Measurements from ENCODE around the gene PISD. TPM values are rescaled to one million over a fixed set of nuclear protein-coding genes. Genes with fewer than 3 reads are reported as not detected.

Gene PISD
- polyA plus RNA-seq, 4 donors, result 31.1 to 36.2 (median 34.4) TPM

GRCh38 chr22:31626427-31627150 is 35.4 kb downstream of the PISD start:
- DNase-seq (ENCODE audit: low read depth in 4 of 4, low spot score in 3 of 4), result no peak

GRCh38 chr22:31625661-31626426 is 36.2 kb downstream of the PISD start:
- DNase-seq (ENCODE audit: low read depth in 4 of 4, low spot score in 3 of 4), result no peak

- no peak for DNase-seq (ENCODE audit: low read depth in 4 of 4, low spot score in 3 of 4)
Measured at GRCh38 chr22:31625257-31625640, 36.8 kb downstream of the PISD start.

- no peak for DNase-seq (ENCODE audit: low read depth in 4 of 4, low spot score in 3 of 4)
Measured at GRCh38 chr22:31623592-31624304, 38.3 kb downstream of the PISD start.

- DNase-seq (ENCODE audit: low read depth in 4 of 4, low spot score in 3 of 4), result no peak
Measured at GRCh38 chr22:31622980-31623379, 39.0 kb downstream of the PISD start.

GRCh38 chr22:31621507-31622124 is 40.4 kb downstream of the PISD start:
- no peak for DNase-seq (ENCODE audit: low read depth in 4 of 4, low spot score in 3 of 4)

GRCh38 chr22:31620756-31621480 is 41.1 kb downstream of the PISD start:
- no peak for DNase-seq (ENCODE audit: low read depth in 4 of 4, low spot score in 3 of 4)

GRCh38 chr22:31619611-31620300 is 42.3 kb downstream of the PISD start:
- no peak for DNase-seq (ENCODE audit: low read depth in 4 of 4, low spot score in 3 of 4)

GRCh38 chr22:31618471-31619176 is 43.4 kb downstream of the PISD start:
- DNase-seq (ENCODE audit: low read depth in 4 of 4, low spot score in 3 of 4), result no peak

- DNase-seq (ENCODE audit: low read depth in 4 of 4, low spot score in 3 of 4), result no peak
Measured at GRCh38 chr22:31618057-31618456, 44.0 kb downstream of the PISD start.

GRCh38 chr22:31616315-31616980 is 45.6 kb downstream of the PISD start:
- DNase-seq (ENCODE audit: low read depth in 4 of 4, low spot score in 3 of 4), result no peak

- no peak for DNase-seq (ENCODE audit: low read depth in 4 of 4, low spot score in 3 of 4)
Measured at GRCh38 chr22:31615940-31616314, 46.1 kb downstream of the PISD start.

- no peak for DNase-seq (ENCODE audit: low read depth in 4 of 4, low spot score in 3 of 4)
Measured at GRCh38 chr22:31615491-31615860, 46.5 kb downstream of the PISD start.

- no peak for DNase-seq (ENCODE audit: low read depth in 4 of 4, low spot score in 3 of 4)
Measured at GRCh38 chr22:31614781-31615490, 47.1 kb downstream of the PISD start.

- no peak for DNase-seq (ENCODE audit: low read depth in 4 of 4, low spot score in 3 of 4)
Measured at GRCh38 chr22:31613904-31614296, 48.1 kb downstream of the PISD start.

- DNase-seq (ENCODE audit: low read depth in 4 of 4, low spot score in 3 of 4), result no peak
Measured at GRCh38 chr22:31613286-31613903, 48.6 kb downstream of the PISD start.

- DNase-seq (ENCODE audit: low read depth in 4 of 4, low spot score in 3 of 4), result no peak
Measured at GRCh38 chr22:31612891-31613285, 49.1 kb downstream of the PISD start.

Data from right renal pelvis (tissue), 4 donors.